ENCODE results near the gene PSMD2.

The PSMD2 gene

GRCh38 chr3:184317201-184317600, 18.2 kb downstream of the PSMD2 start:
- DNase-seq (ENCODE audit: low read depth) = no peak
- TF ChIP-seq CTCF (conservative IDR thresholded peaks at IDR 0.05; ENCODE audit: low read depth, low read length) = no peak
- peak overlapping the region; percentile 89 for H3K4me3 ChIP-seq (ENCODE audit: low read depth, low read length)

GRCh38 chr3:184320104-184320445, 21.0 kb downstream of the PSMD2 start:
- no peak overlapping the region for H3K4me3 ChIP-seq (ENCODE audit: low read depth, low read length)
- TF ChIP-seq CTCF (conservative IDR thresholded peaks at IDR 0.05; ENCODE audit: low read depth, low read length) = no peak
- DNase-seq (ENCODE audit: low read depth) = peak; percentile 97

- H3K4me3 ChIP-seq (ENCODE audit: low read depth, low read length) = no peak overlapping the region
- TF ChIP-seq CTCF (conservative IDR thresholded peaks at IDR 0.05; ENCODE audit: low read depth, low read length) = no peak
- no peak for DNase-seq (ENCODE audit: low read depth)
Measured at GRCh38 chr3:184321666-184322065, 22.6 kb downstream of the PSMD2 start.

- no peak for DNase-seq (ENCODE audit: low read depth)
- TF ChIP-seq CTCF (conservative IDR thresholded peaks at IDR 0.05; ENCODE audit: low read depth, low read length) = no peak
- H3K4me3 ChIP-seq (ENCODE audit: low read depth, low read length) = no peak overlapping the region
Measured at GRCh38 chr3:184322731-184323487, 23.9 kb downstream of the PSMD2 start.

GRCh38 chr3:184323696-184324095, 24.7 kb downstream of the PSMD2 start:
- DNase-seq (ENCODE audit: low read depth) = no peak
- H3K4me3 ChIP-seq (ENCODE audit: low read depth, low read length) = no peak overlapping the region
- TF ChIP-seq CTCF (conservative IDR thresholded peaks at IDR 0.05; ENCODE audit: low read depth, low read length) = no peak

GRCh38 chr3:184325269-184325668, 26.2 kb downstream of the PSMD2 start:
- TF ChIP-seq CTCF (conservative IDR thresholded peaks at IDR 0.05; ENCODE audit: low read depth, low read length) = no peak
- no peak overlapping the region for H3K4me3 ChIP-seq (ENCODE audit: low read depth, low read length)
- DNase-seq (ENCODE audit: low read depth) = no peak

- H3K4me3 ChIP-seq (ENCODE audit: low read depth, low read length) = no peak overlapping the region
- no peak for DNase-seq (ENCODE audit: low read depth)
- no peak for TF ChIP-seq CTCF (conservative IDR thresholded peaks at IDR 0.05; ENCODE audit: low read depth, low read length)
Measured at GRCh38 chr3:184325715-184326369, 26.8 kb downstream of the PSMD2 start.
